TTC549 (cell line): ENCODE measurements around the gene DDO.
"Not testable (repeated sequence)": the region's sequence is repeated elsewhere in the genome, so short reads cannot be mapped to it uniquely, and the experiment has no call there.

Experiments used
- FAIRE-seq: peaks from 2 replicates; lab custom pipeline; 2012; peaks lifted over from hg19 to GRCh38; lab: Jason Lieb, UNC

Gene DDO

DNA sequence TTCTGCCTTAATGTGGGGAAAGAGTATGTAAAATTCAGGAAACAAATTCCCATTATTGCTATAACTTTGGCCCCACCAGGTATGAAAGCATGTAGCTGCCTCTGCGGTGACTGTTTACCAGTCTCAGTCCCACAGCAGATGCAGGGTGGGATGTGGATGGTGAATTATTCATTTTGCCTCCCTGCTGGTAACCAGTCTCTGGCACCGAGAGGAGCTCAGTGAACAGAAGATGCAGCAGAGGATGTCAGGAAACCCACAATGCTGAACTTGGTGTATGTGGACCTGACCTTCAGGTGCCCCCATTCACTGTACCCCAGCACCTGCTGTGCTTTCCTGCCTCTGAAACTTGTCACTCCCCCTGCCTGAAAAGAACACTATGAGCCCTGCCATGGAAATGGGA is 48.4 kb downstream of the DDO start:
- FAIRE-seq: no peak

DNA sequence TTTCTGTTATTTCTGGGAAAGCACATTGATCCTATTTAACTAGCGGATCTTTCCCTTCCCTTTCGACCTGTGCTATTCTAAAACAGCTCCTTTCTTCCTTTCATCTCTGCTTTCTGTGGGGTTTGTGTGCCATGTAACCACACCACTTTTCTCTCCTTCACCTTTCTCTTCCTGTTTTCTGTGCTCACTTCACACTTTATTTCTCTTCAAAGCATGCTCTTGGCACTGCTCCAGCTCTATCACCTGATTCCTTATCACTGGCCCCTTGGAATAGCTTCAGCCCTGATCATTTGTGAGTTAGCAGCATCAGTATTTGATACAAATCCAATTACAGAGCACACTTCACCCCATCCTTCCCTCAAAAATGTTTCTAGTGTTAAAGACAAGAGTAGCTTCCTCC is 49.1 kb downstream of the DDO start:
- FAIRE-seq: no peak

DNA sequence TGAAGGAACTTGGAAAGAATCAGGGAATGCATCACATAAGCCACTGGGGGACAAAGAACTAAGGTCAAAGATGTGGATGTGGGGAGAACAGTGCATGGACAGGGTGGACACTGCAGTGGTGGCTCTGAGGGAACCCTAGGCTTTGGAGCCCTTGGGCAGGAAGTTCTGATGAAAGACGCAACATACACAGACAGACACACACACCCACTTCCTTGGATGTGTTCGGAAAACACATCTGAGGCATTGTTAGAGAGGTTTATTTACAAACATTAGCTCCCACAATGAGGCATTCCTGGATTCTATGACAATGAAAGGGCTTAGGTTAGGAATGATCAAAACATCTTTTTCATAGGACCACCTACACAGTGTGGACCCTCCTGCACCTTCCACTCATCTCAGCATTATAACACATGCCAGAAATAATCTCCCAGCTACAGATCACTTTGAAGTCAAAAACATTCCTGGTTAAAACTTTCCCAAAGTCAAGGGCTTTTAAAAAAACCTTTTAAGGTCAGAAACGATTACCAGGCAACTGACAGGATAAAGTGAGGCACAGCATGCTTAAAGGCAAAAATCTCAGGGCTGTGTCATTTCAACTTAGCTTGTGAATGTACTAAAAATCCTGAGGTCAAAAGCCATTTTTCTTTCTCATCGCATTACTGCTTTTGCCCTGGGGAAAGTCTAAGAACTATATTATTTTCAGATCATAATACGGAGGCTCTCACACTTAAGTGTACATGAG is 50.8 kb downstream of the DDO start:
- peak; percentile 99 for FAIRE-seq

DNA sequence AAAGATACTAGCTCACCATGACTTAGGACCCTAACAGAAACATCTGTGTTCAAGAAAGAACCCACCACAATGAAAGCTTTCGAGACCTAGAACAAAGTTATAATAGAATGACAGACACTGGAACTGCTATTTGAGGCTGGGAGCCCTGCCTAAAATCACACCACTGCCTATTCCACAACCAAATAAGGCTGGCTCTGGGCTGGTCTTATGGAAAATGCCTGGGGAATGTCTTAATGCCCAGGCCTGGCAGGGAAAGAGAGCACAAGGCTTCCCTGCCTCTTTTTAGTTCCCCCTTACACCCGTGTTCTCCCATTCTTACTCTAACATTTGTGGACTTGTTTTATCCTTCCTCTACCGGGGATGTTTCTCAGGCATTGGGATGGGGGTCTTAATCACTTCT is 51.6 kb downstream of the DDO start:
- FAIRE-seq: no peak

DNA sequence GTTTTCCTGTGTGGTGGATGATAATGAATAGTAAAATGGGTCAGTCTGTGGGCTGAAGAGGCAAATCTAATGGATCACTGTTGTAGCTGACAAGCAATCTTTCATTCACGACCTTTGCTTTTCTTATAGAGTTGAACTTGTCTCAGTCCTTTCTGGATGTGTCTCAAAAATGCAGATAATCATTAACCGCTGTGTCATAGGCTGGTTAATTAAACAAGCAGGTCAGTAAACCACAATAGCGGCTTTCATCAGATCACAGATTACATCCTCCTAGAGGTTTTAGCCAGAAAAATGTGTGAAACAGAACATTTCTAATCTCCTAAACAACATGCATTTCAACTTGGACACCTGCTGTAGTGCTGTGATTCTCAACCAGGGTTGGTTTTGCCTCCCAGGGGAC is 54.7 kb downstream of the DDO start:
- no peak for FAIRE-seq

DNA sequence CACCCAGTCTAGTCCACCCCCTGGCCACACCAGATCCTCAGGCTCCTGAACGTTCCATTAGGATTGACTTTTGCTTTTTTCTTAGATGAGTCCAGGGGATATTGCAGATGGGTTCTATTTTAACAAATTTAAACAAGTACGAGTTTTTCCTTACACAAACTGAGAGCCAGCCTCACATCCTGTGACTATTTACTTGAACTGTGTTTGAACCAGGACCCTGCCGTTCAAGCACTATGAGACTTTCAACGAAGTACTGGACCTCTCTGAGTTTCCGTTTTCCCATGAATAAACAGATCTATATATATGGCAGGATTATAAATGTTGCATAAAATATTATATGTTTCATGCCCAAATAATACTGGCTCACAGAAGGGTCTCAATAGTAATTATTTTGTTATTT is 55.8 kb downstream of the DDO start:
- peak; percentile 97 for FAIRE-seq

DNA sequence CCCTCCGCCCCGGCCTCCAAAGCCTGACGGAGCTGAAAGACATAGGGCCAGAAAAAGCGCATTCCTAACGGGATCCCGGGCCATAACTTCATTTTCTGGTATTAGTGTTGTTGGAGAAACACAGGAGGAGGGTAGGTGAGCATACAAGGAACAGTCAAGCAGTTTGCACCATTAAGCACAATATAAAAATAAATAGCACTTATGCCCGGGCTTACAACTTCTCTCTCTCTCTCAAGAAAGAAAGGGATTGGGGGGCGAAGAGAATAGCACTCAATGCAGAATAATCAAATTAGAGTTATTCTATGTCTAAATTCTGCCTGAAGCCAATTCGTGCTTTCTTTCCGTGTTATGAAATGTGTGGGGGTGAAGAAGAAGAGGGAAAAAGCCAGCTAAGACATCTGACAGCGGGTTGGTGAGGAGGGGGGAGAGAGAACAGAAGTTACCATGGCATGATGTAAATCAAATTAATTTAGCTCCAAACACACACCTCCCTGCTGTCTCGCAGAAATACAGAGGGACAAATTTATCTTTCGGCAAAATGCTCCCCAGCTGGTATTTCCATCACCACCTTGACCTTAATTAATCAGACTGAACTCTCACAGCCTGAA is 56.7 kb downstream of the DDO start:
- FAIRE-seq: no peak

DNA sequence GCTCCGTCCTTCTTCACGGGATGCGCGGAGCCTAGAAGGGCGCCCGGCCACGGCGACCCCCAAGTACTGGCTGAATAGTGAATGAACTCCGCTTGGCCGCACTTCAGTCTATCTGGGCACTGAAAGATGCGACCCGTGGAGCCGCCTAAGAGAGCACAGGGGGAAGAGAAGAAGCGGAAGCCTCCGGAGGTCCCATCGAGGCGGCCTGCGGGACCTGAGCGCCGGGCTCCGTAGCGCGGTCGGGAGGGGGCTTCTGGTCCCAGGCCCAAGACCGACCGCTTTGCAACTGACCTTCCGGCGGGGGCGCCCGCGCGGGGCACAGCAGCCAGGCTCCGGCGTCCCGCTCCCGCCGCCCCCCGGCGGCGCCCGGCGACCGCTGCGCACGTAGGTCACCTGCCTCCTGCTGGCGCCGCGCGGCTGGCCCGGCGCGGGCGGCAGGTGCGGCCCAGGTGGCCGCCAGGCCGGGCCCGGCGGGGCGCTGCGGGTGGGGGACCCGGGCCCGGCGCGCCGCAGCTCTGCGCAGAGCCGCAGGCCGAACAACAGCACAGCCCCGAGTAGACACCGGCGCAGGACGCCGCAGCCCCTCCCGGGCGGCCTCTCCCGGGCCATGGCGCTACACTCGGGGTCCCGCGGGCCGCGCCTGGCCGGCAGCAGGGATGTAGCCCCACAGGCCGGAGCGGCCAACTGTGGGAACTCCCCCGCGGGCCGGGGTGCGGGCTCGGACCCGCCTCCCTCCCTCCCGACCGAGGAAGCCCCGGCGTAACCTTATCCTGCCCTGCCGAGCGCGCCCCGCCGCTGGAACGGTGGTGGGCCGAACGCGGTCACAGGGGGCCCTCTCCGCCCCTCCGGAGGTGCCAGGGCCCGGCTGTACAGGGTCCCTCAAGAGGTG is 57.5 kb downstream of the DDO start, which contains the start of gene METTL24:
Gene METTL24, minus strand, starts transcription at position 686 of the 889 bp plus-strand sequence. Its CDS starts 77 bp downstream, at position 609.
- FAIRE-seq: no peak

DNA sequence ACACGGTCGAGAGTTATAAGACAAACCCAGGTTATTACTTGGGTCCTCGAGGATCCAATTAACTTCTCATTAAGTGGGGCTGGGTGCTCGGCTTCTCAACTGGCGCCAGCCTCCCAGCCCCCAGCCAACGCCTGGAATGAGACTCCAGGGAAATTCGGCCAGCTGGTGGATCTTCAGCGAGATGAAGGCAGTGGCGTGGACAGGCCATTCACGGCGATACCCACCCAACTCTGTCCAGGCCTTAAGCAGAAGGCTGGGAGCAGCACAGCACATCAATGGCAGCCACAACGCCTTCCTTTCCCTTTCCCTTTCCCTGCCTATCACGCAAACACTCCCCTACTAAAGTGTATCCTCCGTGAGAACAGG is 58.1 kb downstream of the DDO start:
- no peak for FAIRE-seq

DNA sequence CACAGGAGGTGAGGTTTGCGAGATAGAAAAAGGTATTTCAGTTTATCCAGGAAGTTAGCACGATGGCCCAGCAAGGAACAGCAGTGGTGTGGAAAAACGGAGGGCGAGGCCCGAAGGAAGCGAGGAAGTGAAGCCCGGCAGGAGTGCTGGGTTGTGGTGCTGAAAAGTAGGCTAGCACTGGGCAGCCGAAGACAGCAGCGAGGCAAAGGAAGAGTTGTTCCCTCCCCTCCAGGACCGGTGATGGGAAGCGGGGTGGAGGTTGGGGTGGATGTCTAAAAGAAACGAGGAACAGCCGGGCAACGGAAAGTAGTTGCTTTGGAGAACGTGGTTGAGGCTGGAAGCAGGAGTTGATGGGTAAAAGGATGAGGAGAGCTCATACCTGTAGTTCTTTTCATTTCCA is 58.6 kb downstream of the DDO start:
- FAIRE-seq: no peak

DNA sequence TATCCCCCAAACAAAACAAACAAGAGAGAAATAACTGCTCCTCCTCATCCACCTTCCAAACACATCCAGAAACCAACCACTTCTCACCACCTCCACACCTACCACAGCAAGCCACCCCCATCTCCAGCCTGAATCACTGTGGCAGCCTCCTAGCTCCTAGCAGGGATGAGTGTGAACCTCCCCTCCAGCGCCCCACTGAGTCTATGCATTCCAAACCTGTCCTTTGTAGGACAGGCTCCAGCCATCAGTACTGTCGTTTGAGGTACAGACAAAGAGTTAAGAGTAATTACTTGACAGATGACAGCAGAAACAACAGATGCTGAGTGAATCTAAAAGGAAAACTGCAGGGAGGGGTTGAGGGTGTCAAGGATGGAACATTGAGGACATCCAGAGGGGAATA is 59.6 kb downstream of the DDO start:
- no peak for FAIRE-seq

DNA sequence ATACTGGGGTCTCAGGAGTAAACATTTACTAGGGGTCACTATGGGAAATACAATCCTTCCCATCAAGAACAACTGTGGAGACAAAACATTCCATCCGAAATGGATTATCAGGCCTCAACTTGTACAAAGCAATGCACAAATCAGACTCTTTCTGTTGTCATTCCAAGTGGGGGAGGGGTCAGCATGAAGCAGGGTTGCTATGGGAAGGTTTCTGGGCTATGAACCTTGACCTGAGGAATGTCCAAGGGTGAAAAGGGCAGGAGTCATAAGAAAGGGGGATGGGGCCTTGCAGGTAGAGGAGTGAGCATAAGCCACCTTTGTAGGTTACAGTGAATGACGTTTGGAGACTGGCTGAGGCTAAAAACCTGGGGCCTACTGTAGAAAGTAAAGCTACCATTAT is 60.4 kb downstream of the DDO start:
- FAIRE-seq: peak; percentile 98

DNA sequence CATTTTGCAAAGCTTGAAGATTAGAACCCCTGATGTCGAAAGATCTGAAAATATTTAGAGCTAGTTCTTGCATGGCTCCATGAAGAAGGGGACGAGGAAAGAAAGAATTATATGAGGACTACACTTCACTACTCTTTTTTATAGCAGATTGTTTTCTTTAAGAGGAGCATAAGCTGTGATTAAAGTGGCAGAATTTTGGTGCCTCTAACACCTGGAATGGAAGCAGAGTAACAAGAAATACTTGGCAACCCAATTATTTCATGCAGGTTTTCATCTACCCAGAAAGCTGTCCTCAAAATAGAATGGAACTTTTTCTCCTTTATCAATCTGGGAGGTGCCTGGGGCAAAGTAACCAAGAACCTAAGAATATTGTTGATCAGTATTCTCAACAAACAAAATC is 61.2 kb downstream of the DDO start:
- FAIRE-seq: no peak

DNA sequence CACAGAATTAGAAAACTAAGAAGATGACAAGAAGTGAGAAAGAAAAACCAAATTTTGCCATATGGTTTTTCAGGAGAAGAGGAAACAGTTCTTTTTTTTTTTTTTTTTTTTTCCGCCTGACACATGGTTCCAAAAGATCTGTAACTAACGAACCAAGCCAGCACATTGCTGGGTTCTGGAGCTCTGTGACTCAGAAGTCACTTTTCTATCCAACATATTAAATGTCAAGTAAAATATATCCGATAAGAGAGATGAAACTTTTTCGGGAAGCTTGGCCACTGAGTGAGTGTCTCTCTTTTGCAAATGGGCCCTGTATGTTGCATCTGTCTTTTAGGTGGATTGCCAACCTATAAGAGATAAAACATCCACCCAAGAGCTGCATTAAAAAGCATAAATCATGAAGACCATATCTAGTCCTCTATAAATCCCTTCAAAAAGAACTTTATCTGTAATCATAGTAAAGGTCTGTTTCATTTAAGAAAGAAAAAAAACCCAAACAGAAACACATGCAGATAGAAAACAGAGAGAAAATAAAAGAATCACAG is 61.8 kb downstream of the DDO start:
- no peak for FAIRE-seq

DNA sequence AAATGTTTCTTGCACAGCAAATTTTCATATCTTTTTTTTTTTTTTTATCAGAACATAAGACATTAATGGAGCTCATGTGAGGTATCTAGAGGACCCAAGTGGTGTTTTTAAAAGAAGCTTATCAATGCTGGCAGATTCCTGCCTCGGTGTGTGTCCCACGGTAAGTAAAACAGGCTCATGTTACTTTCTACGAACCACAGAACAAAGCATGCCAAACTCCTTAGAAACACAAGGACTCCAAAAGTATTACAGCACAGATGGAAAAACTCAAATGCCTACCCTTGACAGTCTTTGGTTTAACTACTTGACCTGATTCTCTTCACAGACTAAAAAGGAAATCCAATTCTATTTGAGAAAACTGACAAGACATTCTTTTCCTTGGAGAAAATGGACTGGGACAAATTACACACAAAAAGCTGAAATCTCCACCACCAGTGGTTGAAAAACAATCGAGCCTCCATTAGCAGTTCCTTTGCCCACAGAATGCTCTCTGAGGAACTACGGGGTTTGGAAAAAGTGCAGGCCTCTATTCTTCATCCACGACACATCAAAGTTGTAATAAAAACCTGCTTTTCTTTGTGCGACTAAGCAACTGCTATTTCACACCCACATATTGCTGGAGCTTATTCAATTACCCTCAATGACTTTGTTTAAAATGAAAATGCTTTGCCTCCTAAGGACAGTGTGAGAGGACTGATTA is 62.7 kb downstream of the DDO start:
- peak; percentile 95 for FAIRE-seq

DNA sequence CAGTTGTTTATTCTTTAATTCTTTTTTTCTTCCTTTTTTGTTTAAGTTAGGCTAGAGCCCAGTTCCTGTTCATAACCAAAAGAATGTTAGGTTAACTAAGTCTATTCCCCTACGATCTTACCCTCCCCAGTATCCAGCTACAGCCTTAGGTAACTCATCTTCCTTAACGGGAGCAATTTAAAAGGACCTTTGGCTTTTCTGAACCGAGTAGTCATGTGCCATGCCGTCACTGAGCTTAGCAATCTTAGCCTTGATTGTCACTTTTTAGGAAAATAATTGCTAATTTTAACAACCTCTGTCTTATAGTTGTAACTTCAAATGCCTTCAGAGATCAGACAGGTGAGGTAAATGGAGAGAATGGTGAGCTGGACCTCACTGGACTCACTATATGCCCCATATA is 63.4 kb downstream of the DDO start:
- FAIRE-seq: no peak

DNA sequence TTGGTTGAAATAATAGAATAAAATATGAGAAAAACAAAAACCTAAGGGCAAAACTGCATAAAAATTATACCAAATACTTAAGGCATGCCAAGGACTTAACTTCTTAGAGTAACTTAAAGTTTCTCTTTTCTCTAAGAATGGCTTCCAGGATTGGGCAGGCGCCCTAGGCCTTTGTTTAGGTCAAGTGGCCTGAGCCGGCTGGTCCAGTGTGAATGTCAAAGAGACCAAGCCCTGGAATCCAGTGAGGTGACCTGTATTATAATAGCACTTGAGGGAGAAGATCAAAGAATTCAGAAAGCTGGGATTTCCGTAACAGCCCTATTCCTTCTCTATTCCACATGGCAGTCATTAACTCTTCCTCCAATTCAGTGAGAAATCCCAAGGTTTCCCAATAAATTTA is 63.8 kb downstream of the DDO start:
- FAIRE-seq: no peak

DNA sequence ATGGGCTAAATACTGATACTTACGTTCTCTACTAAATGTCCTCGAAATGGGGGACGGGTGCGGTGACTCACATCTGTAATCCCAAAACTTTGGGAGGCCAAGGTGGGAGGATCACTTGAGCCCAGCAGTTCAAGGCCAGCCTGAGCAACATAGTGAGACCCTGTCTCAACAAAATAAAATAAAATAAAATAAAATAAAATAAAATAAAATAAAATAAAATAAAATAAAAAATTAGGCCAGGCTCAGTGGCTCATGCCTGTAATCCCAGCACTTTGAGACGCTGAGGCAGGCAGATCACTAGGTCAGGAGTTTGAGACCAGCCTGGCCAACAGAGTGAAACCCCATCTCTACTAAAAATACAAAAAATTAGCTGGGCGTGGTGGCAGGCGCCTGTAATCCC is 64.8 kb downstream of the DDO start:
- FAIRE-seq: not testable (repeated sequence)

DNA sequence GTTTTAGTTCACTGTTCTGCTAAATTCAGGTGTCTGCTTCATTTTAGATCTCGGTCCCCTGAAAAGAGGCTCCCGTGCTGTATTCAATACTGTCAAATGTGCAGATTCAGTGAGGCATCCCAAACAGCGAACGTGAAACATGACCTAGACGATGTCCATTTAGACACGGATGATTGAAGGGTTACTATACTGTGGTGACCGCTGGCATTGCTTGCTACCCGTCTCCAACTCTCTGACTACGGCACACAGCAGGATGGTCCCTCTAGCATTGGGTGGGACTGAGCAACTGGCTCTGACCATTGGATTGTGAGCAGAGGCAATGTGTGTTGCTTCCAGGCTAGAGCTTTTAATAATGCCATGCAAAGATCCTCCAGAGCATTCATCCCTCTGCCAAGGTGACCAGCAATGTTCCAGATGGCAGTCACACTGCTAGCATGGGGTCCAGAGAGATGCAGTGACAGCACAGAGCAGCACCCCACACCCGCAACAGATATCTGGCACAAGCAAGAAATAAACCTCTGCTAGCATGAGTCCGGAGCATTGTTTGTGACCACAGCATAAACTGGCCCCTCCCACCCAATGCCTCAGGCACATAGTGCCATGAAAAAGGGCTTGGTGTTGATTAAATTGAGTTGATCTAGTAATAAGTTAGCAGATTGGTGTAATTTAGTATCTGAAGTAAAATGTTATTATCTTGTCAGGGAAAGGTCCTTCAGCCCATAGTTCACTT is 66.2 kb downstream of the DDO start:
- FAIRE-seq: no peak

DNA sequence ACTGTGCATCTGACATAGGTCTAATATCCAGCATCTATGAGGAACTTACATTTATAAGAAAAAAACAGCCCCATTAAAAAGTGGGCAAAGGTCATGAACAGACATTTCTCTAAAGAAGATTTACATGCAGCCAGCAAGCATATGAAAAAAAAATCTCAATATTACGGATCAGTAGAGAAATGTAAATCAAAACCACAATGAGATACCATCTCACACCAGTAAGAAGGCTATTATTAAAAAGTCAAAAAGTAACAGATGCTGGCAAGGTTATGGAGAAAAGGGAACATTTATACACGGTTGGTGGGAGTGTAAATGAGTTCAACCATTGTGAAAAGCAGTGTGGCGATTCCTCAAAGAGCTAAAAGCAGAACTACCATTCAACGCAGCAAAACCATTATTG is 70.3 kb downstream of the DDO start:
- FAIRE-seq: no peak

DNA sequence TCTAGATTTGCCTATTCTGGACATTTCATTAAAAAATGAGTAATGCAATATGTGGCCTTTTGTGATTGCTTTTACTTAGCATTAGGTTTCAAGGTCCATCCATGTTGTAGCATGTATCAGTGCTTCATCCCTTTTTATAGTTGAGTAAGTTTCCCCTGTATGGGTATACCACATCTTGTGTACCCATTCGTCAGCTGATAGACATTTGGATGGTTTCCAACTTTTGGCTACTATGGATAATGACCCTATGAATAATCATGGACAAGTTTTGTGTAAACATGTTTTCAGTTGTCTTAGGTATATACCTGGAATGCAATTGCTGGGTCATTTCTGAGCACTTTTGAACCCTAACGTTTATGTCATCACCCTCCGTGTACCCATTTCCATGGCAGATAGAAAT is 72.6 kb downstream of the DDO start:
- FAIRE-seq: no peak
